ENCODE results near the gene CEBPG. TPM values are rescaled to one million over a fixed set of nuclear protein-coding genes. Genes with fewer than 3 reads are reported as not detected.

The CEBPG gene
- total RNA-seq, 1 experiment from 2014 or later: 91.3 TPM

GRCh38 chr19:33413868-33414666, 40.6 kb downstream of the CEBPG start:
- H3K9me3 Mint-ChIP-seq (ENCODE audit: unreplicated experiment): no peaks in the 10 kb centered on the region
- H3K4me3 Mint-ChIP-seq (ENCODE audit: unreplicated experiment): no peak overlapping the region
- no peaks in the 10 kb centered on the region for H3K27me3 Mint-ChIP-seq (ENCODE audit: insufficient read depth, unreplicated experiment)
- H3K36me3 Mint-ChIP-seq (ENCODE audit: insufficient read depth, unreplicated experiment): no peaks in the 10 kb centered on the region
- H3K4me1 Mint-ChIP-seq (ENCODE audit: insufficient read depth, unreplicated experiment): no peaks in the 10 kb centered on the region
- no peak for DNase-seq (ENCODE audit: unreplicated experiment)
- no peak overlapping the region for H3K27ac Mint-ChIP-seq (ENCODE audit: low read depth, unreplicated experiment)
- ChIA-PET POLR2A (no interaction called here), CTCF (interaction anchor here (0.5 to 28.9 kb wide), 17 partner anchors 8 to 990 kb away, joined by 3 to 530 read pairs (median 3); no protein-coding TSS in a partner anchor)
- TF ChIP-seq CTCF (IDR thresholded peaks at IDR 0.05; ENCODE audit: unreplicated experiment): no peak
- no TSS peak for BruUV-seq (replicated peaks)
- intact Hi-C loops (cut with micrococcal nuclease): no loop called here

- H3K27me3 Mint-ChIP-seq (ENCODE audit: insufficient read depth, unreplicated experiment): no peaks in the 10 kb centered on the region
Measured at GRCh38 chr19:33414667-33415605, 41.4 kb downstream of the CEBPG start.

GRCh38 chr19:33416307-33417215, 43.1 kb downstream of the CEBPG start:
- POLR2A ChIA-PET: no interaction called here
- CTCF ChIA-PET: interaction anchor here (0.6 to 28.9 kb wide), 35 partner anchors 8 to 727 kb away, joined by 3 to 530 read pairs (median 4); no protein-coding TSS in a partner anchor

More at GRCh38 chr19:33414667-33415605, 41.4 kb downstream of the CEBPG start:
- Mint-ChIP-seq H3K27ac (ENCODE audit: low read depth, unreplicated experiment) (no peak overlapping the region), H3K4me1 (ENCODE audit: insufficient read depth, unreplicated experiment) (no peaks in the 10 kb centered on the region), H3K4me3 (ENCODE audit: unreplicated experiment) (no peak overlapping the region), H3K9me3 (ENCODE audit: unreplicated experiment) (no peaks in the 10 kb centered on the region), H3K36me3 (ENCODE audit: insufficient read depth, unreplicated experiment) (no peaks in the 10 kb centered on the region)
- TF ChIP-seq CTCF (IDR thresholded peaks at IDR 0.05; ENCODE audit: unreplicated experiment): no peak
- BruUV-seq (replicated peaks): no TSS peak
- intact Hi-C loops (cut with micrococcal nuclease): loop anchor here (5.0 kb wide), 1 partner anchor 357 kb away; no protein-coding TSS in a partner anchor
- ChIA-PET CTCF (interaction anchor here (0.5 to 28.9 kb wide), 28 partner anchors 8 to 991 kb away, joined by 3 to 530 read pairs (median 4); no protein-coding TSS in a partner anchor), POLR2A (no interaction called here)
- DNase-seq (ENCODE audit: unreplicated experiment): no peak

More at GRCh38 chr19:33416307-33417215, 43.1 kb downstream of the CEBPG start:
- intact Hi-C loops (cut with micrococcal nuclease): loop anchor here (5.0 kb wide), 1 partner anchor 356 kb away; no protein-coding TSS in a partner anchor
- DNase-seq (ENCODE audit: unreplicated experiment): peak; percentile 74
- peak; percentile 70 for TF ChIP-seq CTCF (IDR thresholded peaks at IDR 0.05; ENCODE audit: unreplicated experiment)
- H3K27ac Mint-ChIP-seq (ENCODE audit: low read depth, unreplicated experiment): no peak overlapping the region
- BruUV-seq (replicated peaks): no TSS peak
- H3K4me3 Mint-ChIP-seq (ENCODE audit: unreplicated experiment): no peak overlapping the region
- no peaks in the 10 kb centered on the region for H3K36me3 Mint-ChIP-seq (ENCODE audit: insufficient read depth, unreplicated experiment)
- H3K9me3 Mint-ChIP-seq (ENCODE audit: unreplicated experiment): no peaks in the 10 kb centered on the region
- H3K4me1 Mint-ChIP-seq (ENCODE audit: insufficient read depth, unreplicated experiment): no peaks in the 10 kb centered on the region
- no peaks in the 10 kb centered on the region for H3K27me3 Mint-ChIP-seq (ENCODE audit: insufficient read depth, unreplicated experiment)

Data from MCF 10A (cell line).